T47D (cell line): Measurements from ENCODE around the gene MRPL58.
A peak's percentile ranks its signal among the peaks of the same experiment; 100 is the strongest.
"Not testable (repeated sequence)": the region's sequence is repeated elsewhere in the genome, so short reads cannot be mapped to it uniquely, and the experiment has no call there.

Source experiments
- DNase-seq, 2 experiments: peaks; one replicate each; pipeline versions ENCODE4 v3.0.0 to v3.0.0-alpha.2; 2011 to 2012; ENCODE audit warnings: low read depth in 1 of 2, low spot score in 1 of 2
- JUND ChIP-seq: IDR thresholded peaks from 2 replicates; pipeline ENCODE4 v1.6.1; 2012; ENCODE audit warnings: low read depth
- in situ Hi-C: cut with HindIII; loops from 2 replicates; pipeline ENCODE4 v1.10.0; 2016; ENCODE audit warnings: low sequenced_read_pairs, low pct_unique_long_range_greater_than_20kb

MRPL58 gene

DNA sequence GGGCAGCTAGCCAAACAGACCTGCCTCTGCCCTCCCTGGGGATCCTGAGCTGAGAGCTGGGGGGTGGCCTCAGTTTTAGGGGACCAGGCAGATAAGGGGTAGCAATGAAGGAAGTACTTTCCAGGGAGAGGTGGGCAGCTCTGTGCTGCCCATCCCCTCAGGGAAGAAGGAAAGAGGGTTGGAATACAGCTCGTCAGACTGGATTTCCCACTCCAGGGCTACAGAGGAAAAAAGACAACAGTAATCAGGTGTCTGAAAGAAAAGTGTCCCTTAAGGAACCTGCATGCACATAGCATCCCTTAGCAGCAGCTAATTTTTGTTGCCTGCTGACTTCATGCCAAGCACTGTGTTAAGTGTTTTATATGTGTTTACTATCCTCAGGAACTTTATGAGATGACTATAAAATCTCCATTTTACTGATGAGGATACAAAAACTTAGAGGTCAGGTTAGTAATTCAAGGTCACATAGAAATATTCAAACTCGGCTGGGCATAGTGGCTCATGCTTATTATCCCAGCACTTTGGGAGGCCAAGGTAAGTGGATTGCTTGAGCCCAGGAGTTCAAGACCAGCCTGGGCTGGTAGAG lies 3.2 kb upstream of the MRPL58 start:
- in situ Hi-C loops: no loop called here
- TF ChIP-seq JUND: no peak
- peak; percentile 65 to 85 for DNase-seq

DNA sequence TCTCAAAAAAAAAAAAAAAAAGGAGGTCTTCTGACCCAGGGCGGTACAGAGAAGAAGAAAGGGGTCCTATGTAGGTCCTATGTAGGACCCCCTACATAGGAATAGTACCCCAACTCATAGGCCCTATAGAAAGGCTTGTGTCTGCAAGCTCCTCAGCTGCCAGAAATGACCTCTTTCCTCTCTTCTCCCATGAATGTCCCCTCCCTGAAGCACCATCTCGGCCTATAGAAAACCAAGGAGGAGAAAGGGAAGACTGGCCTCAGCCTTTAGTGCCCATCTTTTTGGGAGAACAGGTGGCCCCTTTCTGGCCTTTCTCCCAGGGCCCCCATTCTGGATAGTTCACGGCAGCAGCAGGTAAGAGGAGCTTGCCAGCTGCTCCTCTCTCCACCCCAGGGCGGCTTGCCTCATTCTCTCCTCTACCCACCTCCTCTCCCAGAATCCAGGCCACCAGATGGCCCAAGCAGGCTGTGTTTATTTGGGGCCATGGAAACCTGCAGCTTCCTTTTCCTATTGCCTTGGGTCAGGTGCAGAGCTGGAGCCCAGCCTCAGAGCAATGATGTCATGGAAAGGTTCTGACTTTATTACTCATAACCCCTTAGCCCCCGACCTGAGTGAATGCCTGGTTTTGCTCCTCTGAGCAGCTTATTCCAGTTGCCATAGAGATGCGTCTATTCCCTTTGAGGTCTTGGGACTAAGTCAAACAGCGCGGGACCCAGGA lies 1.6 kb upstream of the MRPL58 start:
- peak; percentile 67 to 89 for DNase-seq
- in situ Hi-C loops: no loop called here
- no peak for TF ChIP-seq JUND

DNA sequence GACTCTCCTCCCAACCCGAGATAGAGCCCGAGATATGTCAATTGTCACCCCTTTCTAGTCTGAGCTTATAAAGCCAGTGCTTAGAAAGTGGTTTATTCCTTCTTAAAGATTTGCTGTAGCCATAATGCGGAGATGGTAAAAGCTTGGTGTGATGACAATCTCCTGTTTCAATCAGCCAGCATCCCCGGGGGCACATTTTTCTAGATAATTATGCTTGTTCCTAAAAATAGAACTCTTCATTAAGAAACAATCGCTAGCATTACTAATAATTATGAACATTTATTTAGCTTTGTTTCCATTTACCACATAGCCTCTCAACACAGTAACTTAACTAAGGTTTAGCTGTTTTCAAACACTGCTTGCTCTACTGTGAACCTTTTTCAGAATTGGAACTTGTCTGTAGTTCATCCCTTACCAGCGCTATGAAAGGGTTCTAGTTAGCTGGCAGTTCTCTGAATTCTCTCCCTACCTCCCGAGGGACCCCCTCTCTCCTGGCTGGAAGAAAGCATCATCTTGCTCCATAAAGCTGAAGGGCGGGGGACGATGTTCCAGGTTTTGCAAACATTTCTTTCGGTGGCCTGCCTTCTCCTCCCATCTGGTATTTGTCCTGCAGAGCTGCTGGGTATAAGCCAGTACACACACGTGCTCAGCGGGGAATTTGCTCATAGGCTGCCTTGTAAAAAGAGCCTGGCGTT lies 922 bp upstream of the MRPL58 start:
- peak; percentile 85 to 91 for DNase-seq
- in situ Hi-C loops: no loop called here
- no peak for TF ChIP-seq JUND

- in situ Hi-C loops: no loop called here
- no peak for DNase-seq
These were observed 449 bp upstream of the MRPL58 start for GRCh38 chr17:75012096-75012345.

DNA sequence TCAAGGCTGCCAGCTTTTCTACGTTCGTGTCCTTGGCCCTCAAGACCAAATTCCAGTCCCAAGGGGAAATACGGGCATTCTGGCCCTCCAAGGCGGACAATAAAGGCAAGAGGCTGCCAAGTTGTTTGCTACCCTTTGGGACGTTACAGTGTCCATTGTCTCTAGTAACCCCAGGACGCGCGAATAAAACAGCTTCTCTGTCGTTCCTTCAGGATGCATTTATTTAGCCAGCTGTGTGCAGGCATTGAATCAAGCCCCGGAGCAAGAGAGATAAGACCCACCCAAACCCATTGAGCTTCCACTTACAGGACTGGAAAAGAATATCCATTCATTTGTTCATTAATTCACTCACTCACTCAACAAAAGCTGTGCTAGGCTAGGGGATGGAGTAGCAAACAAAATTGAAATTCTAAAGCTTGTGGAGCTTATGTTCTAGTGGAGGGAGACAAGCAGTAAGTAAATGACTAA lies 656 bp downstream of the MRPL58 start:
- in situ Hi-C loops: no loop called here
- no peak for TF ChIP-seq JUND

More at GRCh38 chr17:75012096-75012345, 449 bp upstream of the MRPL58 start:
- TF ChIP-seq JUND: no peak

GRCh38 chr17:75019146-75019545 lies 6.7 kb downstream of the MRPL58 start:
- DNase-seq: no peak
- in situ Hi-C loops: no loop called here
- TF ChIP-seq JUND: no peak

More for the DNA sequence above, 656 bp downstream of the MRPL58 start:
- no peak for DNase-seq

DNA sequence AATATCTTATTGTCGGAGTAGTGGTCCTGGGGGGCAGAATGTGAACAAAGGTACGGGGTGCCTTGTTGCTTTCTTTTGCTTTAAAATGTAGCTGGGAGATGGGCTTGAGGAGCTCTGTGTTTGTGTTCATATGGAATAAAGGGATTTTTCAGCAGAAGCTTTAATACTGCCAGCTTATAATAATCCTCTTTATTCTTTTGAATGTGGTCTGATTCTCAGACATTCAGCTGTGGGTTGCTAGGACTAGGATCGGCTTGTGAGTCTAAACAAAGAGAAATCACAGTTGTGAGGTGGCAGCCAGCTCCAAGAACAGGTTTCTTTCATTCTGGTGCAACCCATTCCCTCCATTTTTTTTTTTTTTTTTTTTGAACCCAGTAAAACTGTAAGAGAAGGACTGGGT lies 7.2 kb downstream of the MRPL58 start:
- in situ Hi-C loops: no loop called here
- no peak for DNase-seq
- TF ChIP-seq JUND: no peak

GRCh38 chr17:75020331-75021110 lies 8.1 kb downstream of the MRPL58 start:
- no peak for DNase-seq
- in situ Hi-C loops: no loop called here
- TF ChIP-seq JUND: no peak

GRCh38 chr17:75024686-75025397 lies 12.4 kb downstream of the MRPL58 start:
- no peak for TF ChIP-seq JUND
- no peak for DNase-seq
- in situ Hi-C loops: no loop called here

DNA sequence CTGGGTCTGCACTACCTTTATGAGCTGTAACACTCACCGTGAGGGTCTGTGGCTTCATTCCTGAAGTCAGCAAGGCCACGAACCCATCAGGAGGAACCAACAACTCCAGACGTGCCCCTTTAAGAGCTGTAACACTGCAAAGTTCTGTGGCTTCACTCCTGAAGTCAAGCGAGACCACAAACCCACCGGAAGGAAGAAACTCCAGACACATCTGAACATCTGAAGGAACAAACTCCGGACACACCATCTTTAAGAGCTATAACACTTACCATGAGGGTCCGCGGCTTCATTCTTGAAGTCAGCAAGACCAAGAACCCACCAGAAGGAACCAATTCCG lies 12.9 kb downstream of the MRPL58 start:
- in situ Hi-C loops, DNase-seq: not testable (repeated sequence)

DNA sequence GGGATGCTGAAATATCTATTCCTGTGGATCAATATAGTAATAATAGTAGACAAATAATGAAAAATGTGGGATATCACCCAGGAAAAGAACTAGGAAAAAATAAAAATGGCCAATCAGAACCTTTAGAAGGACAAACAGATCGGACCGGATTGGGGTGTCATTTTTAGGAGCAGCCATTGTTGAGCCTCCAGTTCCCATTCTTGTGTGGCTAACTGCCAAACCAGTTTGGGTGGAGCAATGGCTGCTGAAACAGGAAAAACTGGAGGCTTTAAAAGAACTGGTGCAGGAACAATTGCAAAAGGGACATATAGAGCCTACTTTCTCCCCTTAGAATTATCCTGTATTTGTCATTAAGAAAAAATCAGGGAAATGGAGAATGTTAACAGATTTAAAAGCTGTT lies 14.2 kb downstream of the MRPL58 start:
- in situ Hi-C loops: not testable (repeated sequence)
- peak in 1 of 2 experiments; percentile 39 for DNase-seq

GRCh38 chr17:75030161-75030560 lies 17.7 kb downstream of the MRPL58 start:
- no peak for TF ChIP-seq JUND
- no peak for DNase-seq
- in situ Hi-C loops: no loop called here
